C4-2B (cell line): ENCODE data around the gene ADAMTS6.
"Not testable (repeated sequence)": the region's sequence is repeated elsewhere in the genome, so short reads cannot be mapped to it uniquely, and the experiment has no call there.

ENCODE experiments used
- H3K27ac ChIP-seq: fragments of 450-650 bp; 2 replicates; pipeline ENCODE4 v1.5.1; 2017
- CTCF ChIP-seq: fragments of 450-650 bp; conservative IDR thresholded peaks from 2 replicates; pipeline ENCODE4 v1.5.1; 2017; ENCODE audit warnings: mild to moderate bottlenecking
- ZFX ChIP-seq: fragments of 450-650 bp; IDR thresholded peaks from 2 replicates; pipeline ENCODE4 v1.6.1; 2017

Gene ADAMTS6

GRCh38 chr5:65338606-65339151 lies 143.0 kb downstream of the ADAMTS6 start:
- H3K27ac ChIP-seq, result no peak overlapping the region
- TF ChIP-seq ZFX (no peak), CTCF (no peak)

GRCh38 chr5:65334077-65334476 lies 147.6 kb downstream of the ADAMTS6 start:
- H3K27ac ChIP-seq, result no peak overlapping the region
- TF ChIP-seq CTCF (no peak), ZFX (no peak)

GRCh38 chr5:65332591-65332990 lies 149.1 kb downstream of the ADAMTS6 start:
- TF ChIP-seq ZFX (no peak), CTCF (no peak)

GRCh38 chr5:65329266-65329665 lies 152.5 kb downstream of the ADAMTS6 start:
- TF ChIP-seq ZFX, result no peak
- no peak for TF ChIP-seq CTCF
- H3K27ac ChIP-seq, result no peak overlapping the region

More at GRCh38 chr5:65332591-65332990, 149.1 kb downstream of the ADAMTS6 start:
- no peak overlapping the region for H3K27ac ChIP-seq

GRCh38 chr5:65327582-65327981 lies 154.1 kb downstream of the ADAMTS6 start:
- H3K27ac ChIP-seq, result no peak overlapping the region
- TF ChIP-seq ZFX (no peak), CTCF (no peak)

GRCh38 chr5:65326922-65327321 lies 154.8 kb downstream of the ADAMTS6 start:
- H3K27ac ChIP-seq, result no peak overlapping the region
- TF ChIP-seq CTCF (no peak), ZFX (no peak)

- no peak overlapping the region for H3K27ac ChIP-seq
- TF ChIP-seq CTCF (no peak), ZFX (no peak)
Measured at GRCh38 chr5:65324226-65324625, 157.5 kb downstream of the ADAMTS6 start.

GRCh38 chr5:65320704-65321103 lies 161.0 kb downstream of the ADAMTS6 start:
- H3K27ac ChIP-seq, result not testable (repeated sequence)
